ENCODE data around the gene STH. TPM values are rescaled to one million over a fixed set of nuclear protein-coding genes. Genes with fewer than 3 reads are reported as not detected.

Gene STH
- total and polyA plus RNA-seq, 2 of the 4 experiments (the other 2 are of a cell fraction): not detected

DNA sequence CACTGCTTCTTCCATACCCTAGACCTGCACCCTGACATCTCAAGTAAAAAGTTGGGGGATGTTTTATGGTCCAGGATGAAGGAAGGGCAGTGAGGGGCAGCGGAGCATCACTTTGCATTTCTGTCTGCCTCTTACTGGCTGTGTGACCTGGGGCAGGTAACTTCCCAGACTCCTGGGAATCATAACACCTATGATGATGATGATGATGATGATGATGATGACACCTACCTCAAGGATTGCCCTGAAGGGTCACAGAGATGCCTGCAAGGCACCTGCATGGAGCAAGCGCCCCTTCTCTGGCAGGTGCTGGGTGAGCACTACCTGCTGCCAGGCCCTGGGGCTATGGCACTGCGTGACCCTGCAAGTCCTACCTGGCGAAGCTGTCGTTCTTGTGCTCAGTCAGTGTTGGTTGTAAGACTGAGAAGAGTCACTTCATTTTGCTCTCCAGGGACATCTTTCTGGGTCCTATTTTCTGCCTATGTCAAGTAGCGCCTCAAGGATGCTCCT lies 46.2 kb upstream of the STH start:
- in situ Hi-C loops (cut with MboI; ENCODE audit: low sequenced_read_pairs) (no loop called here), intact Hi-C loops (cut with micrococcal nuclease) (no loop called here), dilution Hi-C loops (cut with HindIII; ENCODE audit: low sequenced_read_pairs, unreplicated experiment) (no loop called here)
- Histone ChIP-seq H3K4me3 (ENCODE audit: insufficient read depth, low read depth, low read length) (no peak overlapping the region), H2AFZ (replicated peaks; ENCODE audit: low read length, poor library complexity) (no peak overlapping the region), H3K4ac (ENCODE audit: low read depth, low read length) (no peak overlapping the region), H3K9me3 (ENCODE audit: control insufficient read depth, insufficient read depth, low read length) (no peaks in the 10 kb centered on the region), H3K9me1 (ENCODE audit: insufficient read depth, low read length) (no peaks in the 10 kb centered on the region), H2BK15ac (ENCODE audit: low read depth, low read length) (no peak overlapping the region), H4K20me1 (ENCODE audit: insufficient read depth, low read length) (no peaks in the 10 kb centered on the region), H2AK9ac (replicated peaks; ENCODE audit: low read depth, low read length, poor library complexity) (no peak overlapping the region), H3K4me2 (ENCODE audit: low read depth, low read length) (no peak overlapping the region), H3K27me3 (ENCODE audit: control insufficient read depth, insufficient read depth, low read length) (peaks cover 41% of the 10 kb centered on the region), H2BK5ac (ENCODE audit: low read depth, low read length, poor library complexity, severe bottlenecking) (no peak overlapping the region), H4K8ac (ENCODE audit: low read depth in 2 of 2, low read length in 2 of 2) (no peak overlapping the region), H3K27ac (ENCODE audit: insufficient read depth, low read length) (no peak overlapping the region), H3K79me1 (ENCODE audit: low read depth in 1 of 2, low read length in 2 of 2) (no peaks in the 10 kb centered on the region), H4K5ac (ENCODE audit: low read depth, low read length) (no peak overlapping the region), H3K36me3 (ENCODE audit: control insufficient read depth, insufficient read depth, low read length) (no peaks in the 10 kb centered on the region), H2AK5ac (ENCODE audit: low read depth, low read length) (no peak overlapping the region), H3K4me1 (ENCODE audit: control insufficient read depth, insufficient read depth, low read length) (no peaks in the 10 kb centered on the region), H3K23ac (ENCODE audit: low read depth, low read length) (no peak overlapping the region), H3K14ac (replicated peaks; ENCODE audit: low read depth, low read length) (no peak overlapping the region), H3K9ac (ENCODE audit: low read depth, low read length) (no peak overlapping the region), H2BK20ac (ENCODE audit: low read depth, low read length) (no peak overlapping the region), H3K56ac (ENCODE audit: extremely low read depth, insufficient read depth, low read length) (no peak overlapping the region), H3K18ac (ENCODE audit: low read depth, low read length) (no peak overlapping the region), H4K91ac (ENCODE audit: insufficient read depth, low read depth, low read length) (no peak overlapping the region), H2BK120ac (ENCODE audit: low read depth, low read length) (no peak overlapping the region)
- POLR2A ChIA-PET (ENCODE audit: unreplicated experiment): no interaction called here
- ATAC-seq (ENCODE audit: low read depth) (no peak), DNase-seq (no peak)
- no TSS peak for BruUV-seq (replicated peaks)
- WGBS, 2 experiments (ENCODE audit: extremely low coverage in 2 of 2, insufficient read length in 1 of 2): 87% methylated on average over 3 of the region's 6 CpGs; no CpG with 5 or more reads in 1 of the 2 experiments
- CTCF ChIA-PET: no interaction called here
- TF ChIP-seq SMC3 (IDR thresholded peaks at IDR 0.05; ENCODE audit: low read depth, low read length) (no peak), MAZ (IDR thresholded peaks at IDR 0.05; ENCODE audit: borderline replicate concordance, low read depth, low read length) (no peak), POLR2A (IDR thresholded peaks at IDR 0.05; ENCODE audit: low read depth, low read length) (no peak), CHD1 (IDR thresholded peaks at IDR 0.05; ENCODE audit: low read depth, low read length) (no peak), RAD21 (IDR thresholded peaks at IDR 0.05; ENCODE audit: low read length) (no peak), BHLHE40 (IDR thresholded peaks at IDR 0.05; ENCODE audit: low read depth, low read length) (no peak), RCOR1 (IDR thresholded peaks at IDR 0.05; ENCODE audit: insufficient replicate concordance, low read length) (no peak), MAFK (IDR thresholded peaks at IDR 0.05; ENCODE audit: low read depth, low read length) (no peak), MXI1 (IDR thresholded peaks at IDR 0.05; ENCODE audit: borderline replicate concordance, low read depth, low read length) (no peak), RFX5 (IDR thresholded peaks at IDR 0.05; ENCODE audit: low read depth, low read length) (no peak)
- TF ChIP-seq, protein P1, sequence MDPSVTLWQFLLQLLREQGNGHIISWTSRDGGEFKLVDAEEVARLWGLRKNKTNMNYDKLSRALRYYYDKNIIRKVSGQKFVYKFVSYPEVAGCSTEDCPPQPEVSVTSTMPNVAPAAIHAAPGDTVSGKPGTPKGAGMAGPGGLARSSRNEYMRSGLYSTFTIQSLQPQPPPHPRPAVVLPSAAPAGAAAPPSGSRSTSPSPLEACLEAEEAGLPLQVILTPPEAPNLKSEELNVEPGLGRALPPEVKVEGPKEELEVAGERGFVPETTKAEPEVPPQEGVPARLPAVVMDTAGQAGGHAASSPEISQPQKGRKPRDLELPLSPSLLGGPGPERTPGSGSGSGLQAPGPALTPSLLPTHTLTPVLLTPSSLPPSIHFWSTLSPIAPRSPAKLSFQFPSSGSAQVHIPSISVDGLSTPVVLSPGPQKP (IDR thresholded peaks at IDR 0.05; ENCODE audit: borderline replicate concordance, low read depth, low read length): no peak
- TF ChIP-seq, protein P2, sequence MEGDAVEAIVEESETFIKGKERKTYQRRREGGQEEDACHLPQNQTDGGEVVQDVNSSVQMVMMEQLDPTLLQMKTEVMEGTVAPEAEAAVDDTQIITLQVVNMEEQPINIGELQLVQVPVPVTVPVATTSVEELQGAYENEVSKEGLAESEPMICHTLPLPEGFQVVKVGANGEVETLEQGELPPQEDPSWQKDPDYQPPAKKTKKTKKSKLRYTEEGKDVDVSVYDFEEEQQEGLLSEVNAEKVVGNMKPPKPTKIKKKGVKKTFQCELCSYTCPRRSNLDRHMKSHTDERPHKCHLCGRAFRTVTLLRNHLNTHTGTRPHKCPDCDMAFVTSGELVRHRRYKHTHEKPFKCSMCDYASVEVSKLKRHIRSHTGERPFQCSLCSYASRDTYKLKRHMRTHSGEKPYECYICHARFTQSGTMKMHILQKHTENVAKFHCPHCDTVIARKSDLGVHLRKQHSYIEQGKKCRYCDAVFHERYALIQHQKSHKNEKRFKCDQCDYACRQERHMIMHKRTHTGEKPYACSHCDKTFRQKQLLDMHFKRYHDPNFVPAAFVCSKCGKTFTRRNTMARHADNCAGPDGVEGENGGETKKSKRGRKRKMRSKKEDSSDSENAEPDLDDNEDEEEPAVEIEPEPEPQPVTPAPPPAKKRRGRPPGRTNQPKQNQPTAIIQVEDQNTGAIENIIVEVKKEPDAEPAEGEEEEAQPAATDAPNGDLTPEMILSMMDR (conservative IDR thresholded peaks at IDR 0.05; ENCODE audit: low read depth, low read length): no peak
- TF ChIP-seq, protein P3, sequence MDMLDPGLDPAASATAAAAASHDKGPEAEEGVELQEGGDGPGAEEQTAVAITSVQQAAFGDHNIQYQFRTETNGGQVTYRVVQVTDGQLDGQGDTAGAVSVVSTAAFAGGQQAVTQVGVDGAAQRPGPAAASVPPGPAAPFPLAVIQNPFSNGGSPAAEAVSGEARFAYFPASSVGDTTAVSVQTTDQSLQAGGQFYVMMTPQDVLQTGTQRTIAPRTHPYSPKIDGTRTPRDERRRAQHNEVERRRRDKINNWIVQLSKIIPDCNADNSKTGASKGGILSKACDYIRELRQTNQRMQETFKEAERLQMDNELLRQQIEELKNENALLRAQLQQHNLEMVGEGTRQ (IDR thresholded peaks at IDR 0.05; ENCODE audit: low read depth, low read length): no peak

Data from IMR-90 (cell line).